BE2C (cell line): Measurements from ENCODE around the gene MMEL1.

ENCODE experiments used
- DNase-seq: peaks from one replicate; pipeline ENCODE4 v3.0.0-alpha.2; 2020
- H3K27me3 ChIP-seq: fragments of 250-450 bp; sonication (Bioruptor Pico); 2 replicates; pipeline ENCODE4 v1.5.1; 2020; ENCODE audit warnings: mild to moderate bottlenecking
- H3K36me3 ChIP-seq: fragments of 250-450 bp; sonication (Bioruptor Pico); 2 replicates; pipeline ENCODE4 v1.5.1; 2020; ENCODE audit warnings: mild to moderate bottlenecking
- H3K4me1 ChIP-seq: fragments of 250-450 bp; sonication (Bioruptor Pico); 2 replicates; pipeline ENCODE4 v1.5.1; 2020
- H3K4me3 ChIP-seq: 2 replicates; pipeline ENCODE4 v1.5.1; 2011; ENCODE audit warnings: low read depth, low read length
- H3K9me3 ChIP-seq: fragments of 250-450 bp; sonication (Bioruptor Pico); 2 replicates; pipeline ENCODE4 v1.5.1; 2020
- CTCF ChIP-seq: IDR thresholded peaks from 2 replicates; pipeline ENCODE4 v1.5.1; 2012; ENCODE audit warnings: mild to moderate bottlenecking, low read depth, low read length

The MMEL1 gene

DNA sequence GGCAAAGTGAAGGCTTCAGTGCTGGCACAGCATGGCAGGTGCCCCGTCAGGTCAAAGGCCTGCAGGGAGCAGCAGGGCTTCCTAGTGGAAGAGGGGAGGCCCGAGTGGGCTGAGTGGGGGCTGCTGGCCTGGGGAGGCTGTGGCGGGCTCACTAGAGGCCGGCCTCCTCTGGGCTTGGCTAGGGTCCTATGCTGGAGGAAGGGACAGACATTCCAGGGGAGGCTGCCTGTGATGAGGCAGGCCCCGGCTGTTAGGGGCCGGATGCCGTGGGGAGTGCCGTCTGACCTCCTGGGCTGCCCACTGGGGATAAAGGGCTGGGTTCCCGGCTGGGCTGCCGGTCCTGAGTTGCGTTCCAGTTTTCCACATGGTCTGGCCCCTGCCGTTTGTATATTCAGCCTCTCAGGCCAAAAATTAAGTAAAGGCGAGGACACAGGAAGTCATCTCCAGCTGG, 25.1 kb downstream of the MMEL1 start:
- TF ChIP-seq CTCF = no peak
- no peaks in the 10 kb centered on the region for H3K27me3 ChIP-seq
- H3K4me3 ChIP-seq = no peak overlapping the region
- no peaks in the 10 kb centered on the region for H3K36me3 ChIP-seq
- no peak for DNase-seq
- no peaks in the 10 kb centered on the region for H3K4me1 ChIP-seq
- H3K9me3 ChIP-seq = no peaks in the 10 kb centered on the region

GRCh38 chr1:2606881-2607621, 25.8 kb downstream of the MMEL1 start:
- TF ChIP-seq CTCF = no peak
- no peaks in the 10 kb centered on the region for H3K36me3 ChIP-seq
- H3K27me3 ChIP-seq = no peaks in the 10 kb centered on the region
- no peaks in the 10 kb centered on the region for H3K4me1 ChIP-seq
- DNase-seq = no peak
- no peak overlapping the region for H3K4me3 ChIP-seq
- H3K9me3 ChIP-seq = no peaks in the 10 kb centered on the region

DNA sequence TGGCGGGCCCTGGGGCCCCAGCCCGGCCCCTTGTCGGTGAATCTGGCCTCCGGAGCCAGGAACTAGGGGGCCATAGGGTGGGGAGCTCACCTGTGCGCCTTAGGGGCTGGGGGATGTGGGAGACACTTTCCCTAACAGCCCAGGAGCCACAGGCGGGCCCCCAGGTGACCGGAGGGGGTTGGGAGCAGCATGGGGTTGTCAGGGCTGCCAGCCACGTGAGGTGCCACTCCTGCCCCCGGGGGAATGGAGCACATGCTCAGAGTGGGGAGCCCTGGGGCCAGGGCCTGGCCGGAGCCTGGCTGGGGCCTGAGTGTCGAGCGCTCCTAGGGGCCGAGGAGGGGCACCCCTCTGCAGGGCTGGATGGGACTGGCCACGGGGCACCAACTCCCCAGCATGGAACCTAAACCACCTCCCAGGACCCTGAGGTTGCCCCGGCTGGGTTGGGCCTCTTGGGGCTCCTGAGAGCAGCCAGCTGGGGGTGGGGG, 26.4 kb downstream of the MMEL1 start:
- H3K27me3 ChIP-seq = no peaks in the 10 kb centered on the region
- no peaks in the 10 kb centered on the region for H3K4me1 ChIP-seq
- DNase-seq = no peak

DNA sequence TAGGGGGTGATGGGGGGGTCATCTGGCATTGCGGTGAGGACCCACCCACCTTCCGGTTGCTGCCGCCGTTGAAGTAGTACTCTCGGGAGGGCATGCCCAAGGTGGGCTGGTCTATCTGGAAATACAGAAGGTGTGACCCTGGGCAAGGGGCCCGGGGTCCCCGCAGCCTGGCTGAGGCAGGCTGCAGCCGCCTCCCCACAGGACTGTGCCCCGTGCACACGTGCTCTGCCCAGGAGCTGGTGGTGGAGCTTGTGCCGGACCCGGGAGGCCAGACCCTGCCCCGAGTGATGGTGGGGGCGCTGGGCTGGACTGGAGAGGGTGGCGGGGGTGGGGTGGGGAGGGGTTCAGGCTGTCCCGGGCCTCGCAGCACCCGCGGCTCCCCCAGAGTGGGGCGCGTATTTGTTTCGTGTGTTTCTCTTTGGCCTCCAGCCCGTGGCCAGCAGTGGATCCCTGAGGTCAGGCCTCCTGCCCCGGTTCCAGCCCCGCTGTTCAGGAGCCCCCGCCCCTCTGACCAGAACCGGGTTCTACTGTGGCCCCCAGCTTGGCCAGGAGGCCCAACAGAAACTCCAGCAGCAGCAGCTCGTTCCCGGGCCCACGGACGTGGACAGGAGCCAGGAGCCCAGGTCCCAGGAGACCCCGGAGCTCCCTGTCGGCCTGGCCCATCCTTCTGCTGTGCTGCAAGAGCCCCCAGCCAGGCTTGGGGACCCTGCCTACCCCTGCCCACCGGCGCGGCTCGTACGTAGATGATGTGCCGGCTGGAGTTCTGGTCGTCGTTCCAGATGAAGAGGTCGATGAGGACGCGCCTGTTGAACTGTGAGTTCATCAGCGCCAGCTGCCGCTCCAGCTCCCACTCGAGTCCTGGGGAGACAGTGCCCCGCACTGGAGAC, 27.1 kb downstream of the MMEL1 start:
- H3K27me3 ChIP-seq = no peaks in the 10 kb centered on the region
- H3K4me1 ChIP-seq = no peaks in the 10 kb centered on the region
- no peak overlapping the region for H3K4me3 ChIP-seq
- no peaks in the 10 kb centered on the region for H3K9me3 ChIP-seq
- H3K36me3 ChIP-seq = no peaks in the 10 kb centered on the region
- no peak for DNase-seq
- no peak for TF ChIP-seq CTCF

More for the DNA sequence above, 26.4 kb downstream of the MMEL1 start:
- Histone ChIP-seq H3K4me3 (no peak overlapping the region), H3K9me3 (no peaks in the 10 kb centered on the region), H3K36me3 (no peaks in the 10 kb centered on the region)
- no peak for TF ChIP-seq CTCF

GRCh38 chr1:2604844-2605508, 27.8 kb downstream of the MMEL1 start:
- Histone ChIP-seq H3K36me3 (no peaks in the 10 kb centered on the region), H3K27me3 (no peaks in the 10 kb centered on the region), H3K9me3 (no peaks in the 10 kb centered on the region), H3K4me3 (no peak overlapping the region), H3K4me1 (no peaks in the 10 kb centered on the region)
- DNase-seq = no peak
- no peak for TF ChIP-seq CTCF
